Cortex of kidney (tissue), 1 donor: ENCODE measurements around the gene PRDM5.

Source experiments
- DNase-seq: peaks from one replicate; lab custom pipeline; 2025; lab: John Stamatoyannopoulos, UW

PRDM5 gene

DNA sequence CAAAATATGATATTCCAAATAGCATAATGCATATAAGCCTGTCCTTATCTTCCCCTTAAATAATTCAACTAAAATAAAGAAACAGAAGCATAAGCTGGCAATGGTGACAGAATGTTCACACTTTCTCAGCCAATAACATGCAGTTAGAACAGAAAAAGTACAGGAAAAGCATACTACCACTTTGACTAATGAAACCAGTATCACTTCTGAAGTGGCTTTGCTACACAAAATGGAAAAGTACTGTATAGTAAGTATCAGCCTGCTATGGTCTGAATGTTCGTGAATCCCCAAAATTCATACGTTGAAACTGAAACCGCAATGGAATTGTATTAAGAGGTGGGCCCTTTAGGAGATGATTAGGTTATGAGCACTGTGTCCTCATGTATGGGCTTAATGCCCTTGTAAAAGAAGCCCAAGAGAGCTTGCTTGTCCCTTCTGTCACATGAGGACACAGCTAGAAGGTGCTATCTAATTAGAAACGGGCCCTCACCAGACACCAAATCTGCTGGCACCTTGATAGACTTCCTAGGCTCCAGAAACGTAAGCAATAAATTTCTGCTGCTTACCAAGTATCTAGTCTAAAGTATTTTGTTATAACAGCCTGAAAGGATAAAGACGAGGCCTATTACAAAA, 102.6 kb downstream of the PRDM5 start:
- no peak for DNase-seq

DNA sequence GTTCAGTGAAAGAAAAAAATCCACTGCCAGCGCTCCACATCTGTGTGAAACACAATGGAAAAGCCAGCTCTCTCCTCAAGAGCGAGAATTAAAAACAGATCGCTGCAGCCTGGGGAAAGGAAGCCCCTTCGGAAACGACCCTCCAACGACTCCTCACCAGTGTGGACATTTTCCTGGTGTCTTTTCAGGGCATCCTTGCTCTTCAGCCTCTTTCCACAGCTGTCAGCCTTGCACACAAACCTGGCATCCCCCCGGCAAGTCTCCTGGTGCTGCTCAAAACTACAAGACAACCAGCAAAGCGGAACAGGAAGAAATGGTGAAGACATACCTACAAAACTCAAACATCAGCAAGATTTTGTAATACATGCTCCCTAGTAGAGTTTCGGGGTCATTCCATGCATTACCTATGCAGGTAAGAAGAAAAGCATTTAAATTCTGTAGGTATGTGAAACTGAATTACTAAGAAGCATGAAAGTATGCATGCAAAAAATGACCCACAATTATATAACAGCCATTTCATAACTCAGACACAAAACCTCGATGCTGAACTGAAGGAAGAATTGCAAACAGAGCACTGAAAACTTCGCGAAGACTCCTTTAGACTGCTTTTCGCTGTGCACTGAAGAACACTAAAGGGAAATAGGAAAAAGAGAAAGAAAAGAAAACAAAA, 106.1 kb downstream of the PRDM5 start:
- DNase-seq = no peak

GRCh38 chr4:120815361-120815760, 107.2 kb downstream of the PRDM5 start:
- no peak for DNase-seq

DNA sequence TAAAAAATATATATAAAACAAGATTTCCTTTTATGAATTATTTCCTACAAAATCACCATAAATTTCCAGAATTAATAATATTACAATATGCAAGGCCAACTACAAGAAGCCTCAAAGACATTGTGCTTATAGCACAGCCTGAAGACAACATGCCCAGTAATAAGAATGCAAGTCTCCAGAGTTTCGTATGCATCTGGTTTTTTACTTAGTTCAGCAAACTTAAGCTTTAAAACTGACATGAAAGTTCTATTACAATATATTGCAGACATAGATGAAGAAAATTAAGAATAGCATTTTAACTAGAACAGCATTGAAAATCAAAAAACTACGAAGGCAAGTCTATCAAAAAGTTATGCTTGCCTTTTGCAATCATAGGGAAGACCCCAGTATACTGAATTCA, 107.6 kb downstream of the PRDM5 start:
- no peak for DNase-seq

GRCh38 chr4:120812216-120812615, 110.3 kb downstream of the PRDM5 start:
- no peak for DNase-seq

DNA sequence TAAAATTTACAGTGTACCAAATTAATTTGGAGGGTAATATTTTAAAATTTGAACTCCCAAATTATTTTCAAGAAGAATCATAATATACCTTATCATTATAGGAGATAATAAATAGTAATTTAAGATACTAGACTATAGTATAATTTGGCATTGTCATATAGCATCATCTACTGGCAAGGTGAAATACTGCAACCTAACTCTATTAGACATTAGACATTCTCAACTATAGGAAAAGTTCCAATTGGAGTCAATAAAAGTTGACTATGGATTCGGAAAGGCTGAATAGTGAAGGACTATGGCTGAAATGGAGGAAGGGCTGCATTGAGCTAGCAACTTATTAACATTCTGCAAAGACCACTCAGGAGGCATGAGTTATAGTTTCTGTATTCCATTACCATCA, 113.0 kb downstream of the PRDM5 start:
- no peak for DNase-seq

- no peak for DNase-seq
These were observed 113.9 kb downstream of the PRDM5 start for GRCh38 chr4:120808475-120809141.

DNA sequence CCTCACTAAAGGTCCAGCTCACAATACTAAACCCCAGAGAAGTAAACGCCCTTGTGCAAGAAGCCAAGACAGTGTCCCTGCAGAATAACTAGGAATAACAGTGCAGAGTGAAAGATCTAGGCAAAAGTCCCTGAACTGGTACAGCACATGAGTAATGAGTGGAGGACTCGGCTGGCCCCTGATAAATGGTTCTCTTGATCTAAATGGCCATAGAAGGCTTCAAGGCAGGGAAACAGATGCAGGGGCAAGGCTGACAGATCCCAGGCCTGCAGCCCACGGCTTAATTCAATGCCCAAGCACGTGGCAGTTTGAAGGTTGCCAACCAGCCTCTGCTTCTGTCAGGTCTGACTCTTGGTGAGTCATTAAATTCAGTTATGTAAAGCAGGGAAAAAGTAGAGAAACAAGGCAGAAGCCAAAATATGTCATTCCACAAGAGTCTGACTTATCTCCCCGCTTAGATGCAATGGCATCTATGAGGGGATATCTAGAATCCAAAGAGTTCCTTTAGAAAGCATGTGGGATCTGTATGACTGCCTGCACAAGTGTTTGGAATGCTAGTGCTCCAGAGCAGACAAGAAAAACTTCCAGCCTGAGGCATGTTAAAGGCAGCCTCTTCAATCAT, 121.3 kb downstream of the PRDM5 start:
- no peak for DNase-seq

GRCh38 chr4:120798570-120798969, 124.0 kb downstream of the PRDM5 start:
- DNase-seq = no peak

- no peak for DNase-seq
These were observed 126.3 kb downstream of the PRDM5 start for GRCh38 chr4:120796271-120796670.

DNA sequence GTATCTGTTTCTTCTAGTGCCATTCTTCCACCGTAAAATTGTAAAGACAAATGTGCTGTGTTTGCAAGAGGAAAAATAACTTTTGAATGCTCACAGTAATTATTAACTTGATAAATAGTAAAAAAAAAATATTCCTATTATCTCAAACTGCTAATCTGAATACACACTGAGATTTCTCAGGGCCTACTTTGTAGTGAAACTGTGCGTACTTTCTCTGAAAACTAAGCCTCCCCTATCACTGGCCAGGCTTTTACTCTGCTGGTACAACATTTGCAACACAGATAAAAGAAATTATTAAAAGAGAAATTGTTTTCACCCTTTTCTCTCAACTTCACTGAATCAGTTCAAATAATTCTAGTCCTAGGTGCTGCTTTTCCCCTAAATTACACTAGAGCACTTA, 137.3 kb downstream of the PRDM5 start:
- no peak for DNase-seq

DNA sequence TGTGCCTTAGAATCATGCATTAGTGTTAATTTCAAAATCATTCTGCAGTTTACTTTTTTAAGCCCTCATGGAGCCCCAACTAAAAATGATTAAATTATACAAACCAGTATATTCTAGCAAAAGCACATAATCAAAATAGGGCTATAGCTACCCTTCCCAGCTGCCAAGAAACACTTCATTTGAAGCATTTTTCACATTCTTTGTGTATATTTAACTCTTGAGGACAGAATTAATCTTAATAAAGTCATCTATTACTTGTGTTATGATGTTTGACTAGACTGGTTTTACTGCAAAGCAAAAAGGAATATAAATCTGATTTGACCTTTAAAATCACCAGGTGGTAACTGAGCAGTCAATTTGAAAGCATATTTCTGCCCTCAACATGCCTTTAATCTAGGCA, 145.1 kb downstream of the PRDM5 start:
- DNase-seq = no peak

GRCh38 chr4:120775431-120775830, 147.1 kb downstream of the PRDM5 start:
- DNase-seq = no peak

- DNase-seq = no peak
These were observed 148.9 kb downstream of the PRDM5 start for GRCh38 chr4:120773641-120774040.

DNA sequence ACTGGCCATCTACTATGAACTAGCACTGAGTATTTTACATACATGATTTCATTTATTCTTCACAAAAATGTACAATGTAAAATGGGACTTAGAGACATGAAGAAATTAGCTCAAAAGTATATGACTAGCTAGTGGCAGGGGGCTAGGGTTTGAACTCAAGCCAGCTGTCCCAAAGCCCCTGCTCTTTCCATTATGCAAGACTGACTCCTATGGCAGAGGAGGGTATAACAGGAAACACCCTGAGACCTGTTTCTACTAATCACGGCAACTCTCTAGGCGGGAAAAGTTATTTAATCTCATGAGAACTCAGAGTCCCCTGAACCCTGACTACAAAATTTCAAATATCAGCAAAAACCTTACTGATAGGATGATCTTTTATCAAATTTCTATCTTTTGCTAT, 150.6 kb downstream of the PRDM5 start:
- DNase-seq = no peak

DNA sequence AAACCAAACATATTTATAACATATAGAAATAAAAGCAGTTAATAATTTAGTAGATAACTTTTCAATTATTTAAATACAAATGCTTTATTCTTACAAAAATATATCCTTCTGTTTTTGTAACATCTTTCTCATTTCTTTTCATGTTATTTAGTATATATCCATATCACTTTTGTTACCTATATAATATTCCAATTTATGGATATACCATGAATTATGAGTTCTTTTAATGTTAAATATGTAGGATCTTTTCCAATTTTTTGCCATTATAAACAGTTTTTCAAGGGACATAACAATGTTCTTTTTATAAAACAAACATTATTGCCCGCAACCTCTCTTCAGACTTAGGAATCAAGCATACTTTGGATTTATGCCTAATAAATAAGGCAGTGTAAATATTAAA, 151.6 kb downstream of the PRDM5 start:
- DNase-seq = no peak

DNA sequence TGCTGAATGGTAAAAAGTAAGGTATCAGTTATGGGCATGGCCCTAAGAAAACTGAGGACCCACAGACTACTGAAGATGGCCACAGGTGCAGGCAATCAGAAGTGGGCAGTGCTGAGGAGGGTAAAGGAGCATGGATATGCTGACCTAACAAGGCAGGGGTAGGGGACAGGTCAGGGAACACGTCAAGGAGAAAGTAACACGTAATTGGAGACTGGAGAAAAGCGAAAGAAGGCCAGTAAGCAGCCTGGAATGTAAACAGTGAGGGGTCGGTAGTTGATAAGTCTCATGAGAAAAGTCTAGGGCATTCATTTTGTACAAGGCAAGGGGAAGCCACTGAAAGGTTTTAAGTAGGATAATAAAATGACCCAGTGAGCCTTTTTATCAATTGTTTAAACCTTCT, 153.3 kb downstream of the PRDM5 start:
- DNase-seq = no peak

GRCh38 chr4:120765260-120765680, 157.3 kb downstream of the PRDM5 start:
- no peak for DNase-seq

- no peak for DNase-seq
These were observed 158.9 kb downstream of the PRDM5 start for GRCh38 chr4:120763650-120764049.

- no peak for DNase-seq
These were observed 161.5 kb downstream of the PRDM5 start for GRCh38 chr4:120761070-120761469.

- DNase-seq = no peak
These were observed 162.5 kb downstream of the PRDM5 start for GRCh38 chr4:120760047-120760446.

DNA sequence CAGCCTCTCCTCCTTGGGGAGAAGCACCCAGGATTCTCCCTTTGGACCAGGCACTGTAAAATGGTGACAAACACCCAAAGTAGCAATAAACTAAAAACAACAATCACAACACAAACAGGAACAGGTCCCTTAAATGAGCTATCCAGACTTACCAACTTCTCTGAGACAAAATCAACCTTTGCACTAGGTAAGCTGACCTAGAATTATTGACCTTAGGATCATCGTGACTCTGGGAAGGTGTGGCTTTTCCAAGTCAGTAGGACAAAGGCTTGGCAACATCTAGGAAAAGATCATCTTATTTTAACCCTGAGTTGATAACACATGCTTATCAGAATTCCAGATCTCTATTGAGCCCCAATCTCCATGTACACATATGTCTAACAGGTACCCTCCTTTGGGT, 166.7 kb downstream of the PRDM5 start:
- DNase-seq = no peak

GRCh38 chr4:120754590-120754989, 167.9 kb downstream of the PRDM5 start:
- no peak for DNase-seq
